Uterus (tissue), 4 donors: ENCODE measurements around the gene SURF2. TPM values are rescaled to one million over a fixed set of nuclear protein-coding genes. Genes with fewer than 3 reads are reported as not detected.
"Not testable (repeated sequence)": the region's sequence is repeated elsewhere in the genome, so short reads cannot be mapped to it uniquely, and the experiment has no call there.

Experiments used
- DNase-seq, 2 donors: peaks; one replicate each; pipeline ENCODE4 v3.0.0-alpha.2; 2019 to 2020
- H3K27ac ChIP-seq, 2 donors: fragments of 200-600 bp; sonication (generic); 1 replicate in 1 of 2; 2 replicates in 1 of 2; pipeline ENCODE4 v1.5.1; 2016 to 2018
- H3K27me3 ChIP-seq, 2 donors: fragments of 200-600 bp; sonication (generic); one replicate each; pipeline ENCODE4 v1.5.1; 2018 to 2019; ENCODE audit warnings: control low read depth in 1 of 2
- H3K36me3 ChIP-seq, 2 donors: fragments of 200-600 bp; sonication (generic); one replicate each; pipeline ENCODE4 v1.5.1; 2019; ENCODE audit warnings: control low read depth in 1 of 2
- H3K4me1 ChIP-seq, 2 donors: fragments of 200-600 bp; sonication (generic); one replicate each; pipeline ENCODE4 v1.5.1; 2018 to 2019; ENCODE audit warnings: control low read depth in 1 of 2
- H3K4me3 ChIP-seq, 2 donors: fragments of 200-600 bp; sonication (generic); 1 replicate in 1 of 2; 2 replicates in 1 of 2; pipeline ENCODE4 v1.5.1; 2018 to 2019; ENCODE audit warnings: mild to moderate bottlenecking in 1 of 2
- H3K9me3 ChIP-seq, 2 donors: fragments of 200-600 bp; sonication (generic); one replicate each; pipeline ENCODE4 v1.5.1; 2019; ENCODE audit warnings: control low read depth in 1 of 2
- CTCF ChIP-seq, 4 experiments: fragments of 200-600 bp in 2 of 4; fragments of 450-650 bp in 2 of 4; sonication (generic) in 2 of 4; IDR thresholded peaks; one replicate each; pipeline ENCODE4 v1.5.1; 2016 to 2019; ENCODE audit warnings: antibody characterized with exemption in 4 of 4, mild to moderate bottlenecking in 2 of 4, moderate library complexity in 1 of 4
- POLR2A ChIP-seq, 2 donors: fragments of 450-650 bp; IDR thresholded peaks; one replicate each; pipeline ENCODE4 v1.6.1; 2016; ENCODE audit warnings: antibody characterized with exemption in 2 of 2, mild to moderate bottlenecking in 1 of 2, moderate library complexity in 1 of 2
- intact Hi-C: fragments of 100-400 bp; cut with DNase I; formaldehyde crosslinking; loops from one replicate; pipeline ENCODE4 v1.15.1; 2023; ENCODE audit warnings: low total_unique reads
- total RNA-seq, 4 donors: library from RNA; depleted of rRNA in 3 of 4; stranded (reverse); fragments of >200 nt in 3 of 4; gene quantifications; one replicate each; pipeline versions ENCODE4 v1.1.0 to v1.2.4, GENCODE V29; 2014 to 2023
- donor health status: DM: yes; HTN: yes; CAD: no.

The SURF2 gene
- total RNA-seq, 4 donors from 2014 or later = 0.51 to 15.3 (median 5.9) TPM; not detected in 1

GRCh38 chr9:133386338-133386737, 30.0 kb downstream of the SURF2 start:
- no peak overlapping the region for H3K4me3 ChIP-seq
- H3K27me3 ChIP-seq = no peaks in the 10 kb centered on the region
- no peaks in the 10 kb centered on the region for H3K4me1 ChIP-seq
- intact Hi-C loops = no loop called here
- H3K27ac ChIP-seq = no peak overlapping the region
- H3K9me3 ChIP-seq = no peaks in the 10 kb centered on the region
- H3K36me3 ChIP-seq = no peaks in the 10 kb centered on the region
- no peak for TF ChIP-seq POLR2A (IDR thresholded peaks at IDR 0.05)
- no peak for TF ChIP-seq CTCF (IDR thresholded peaks at IDR 0.05)
- DNase-seq = no peak

GRCh38 chr9:133387680-133388079, 31.3 kb downstream of the SURF2 start:
- TF ChIP-seq CTCF (IDR thresholded peaks at IDR 0.05) (no peak), POLR2A (IDR thresholded peaks at IDR 0.05) (no peak)

GRCh38 chr9:133389025-133389557, 32.7 kb downstream of the SURF2 start:
- intact Hi-C loops = no loop called here
- DNase-seq = no peak
- Histone ChIP-seq H3K4me1 (no peaks in the 10 kb centered on the region), H3K27me3 (no peaks in the 10 kb centered on the region), H3K36me3 (no peaks in the 10 kb centered on the region), H3K27ac (no peak overlapping the region), H3K9me3 (no peaks in the 10 kb centered on the region), H3K4me3 (no peak overlapping the region)
- TF ChIP-seq CTCF (IDR thresholded peaks at IDR 0.05) (no peak), POLR2A (IDR thresholded peaks at IDR 0.05) (no peak)

More at GRCh38 chr9:133387680-133388079, 31.3 kb downstream of the SURF2 start:
- Histone ChIP-seq H3K27me3 (no peaks in the 10 kb centered on the region), H3K36me3 (no peaks in the 10 kb centered on the region), H3K4me1 (no peaks in the 10 kb centered on the region), H3K4me3 (no peak overlapping the region), H3K27ac (no peak overlapping the region), H3K9me3 (no peaks in the 10 kb centered on the region)
- no peak for DNase-seq
- intact Hi-C loops = no loop called here

GRCh38 chr9:133389562-133389961, 33.2 kb downstream of the SURF2 start:
- TF ChIP-seq POLR2A (IDR thresholded peaks at IDR 0.05) (no peak), CTCF (IDR thresholded peaks at IDR 0.05) (no peak)
- Histone ChIP-seq H3K4me1 (no peaks in the 10 kb centered on the region), H3K9me3 (no peaks in the 10 kb centered on the region)

GRCh38 chr9:133390713-133391112, 34.4 kb downstream of the SURF2 start:
- H3K27ac ChIP-seq = no peak overlapping the region
- no peak overlapping the region for H3K4me3 ChIP-seq
- TF ChIP-seq POLR2A (IDR thresholded peaks at IDR 0.05) = no peak
- TF ChIP-seq CTCF (IDR thresholded peaks at IDR 0.05) = no peak
- H3K9me3 ChIP-seq = no peaks in the 10 kb centered on the region
- no peak for DNase-seq
- intact Hi-C loops = no loop called here
- H3K27me3 ChIP-seq = no peaks in the 10 kb centered on the region
- H3K36me3 ChIP-seq = no peaks in the 10 kb centered on the region
- no peaks in the 10 kb centered on the region for H3K4me1 ChIP-seq

More at GRCh38 chr9:133389562-133389961, 33.2 kb downstream of the SURF2 start:
- intact Hi-C loops = no loop called here
- Histone ChIP-seq H3K4me3 (no peak overlapping the region), H3K27me3 (no peaks in the 10 kb centered on the region), H3K27ac (no peak overlapping the region), H3K36me3 (no peaks in the 10 kb centered on the region)
- DNase-seq = no peak

GRCh38 chr9:133391449-133391848, 35.1 kb downstream of the SURF2 start:
- DNase-seq, H3K27me3 ChIP-seq, H3K4me3 ChIP-seq, intact Hi-C loops, H3K36me3 ChIP-seq, H3K4me1 ChIP-seq, H3K27ac ChIP-seq, H3K9me3 ChIP-seq: not testable (repeated sequence)

GRCh38 chr9:133392308-133392707, 36.0 kb downstream of the SURF2 start:
- H3K27ac ChIP-seq, intact Hi-C loops, H3K27me3 ChIP-seq, H3K9me3 ChIP-seq, H3K36me3 ChIP-seq, H3K4me1 ChIP-seq, H3K4me3 ChIP-seq, DNase-seq: not testable (repeated sequence)
